ENCODE data around the gene SLIT3.
"Not testable (repeated sequence)": the region's sequence is repeated elsewhere in the genome, so short reads cannot be mapped to it uniquely, and the experiment has no call there.

DNA sequence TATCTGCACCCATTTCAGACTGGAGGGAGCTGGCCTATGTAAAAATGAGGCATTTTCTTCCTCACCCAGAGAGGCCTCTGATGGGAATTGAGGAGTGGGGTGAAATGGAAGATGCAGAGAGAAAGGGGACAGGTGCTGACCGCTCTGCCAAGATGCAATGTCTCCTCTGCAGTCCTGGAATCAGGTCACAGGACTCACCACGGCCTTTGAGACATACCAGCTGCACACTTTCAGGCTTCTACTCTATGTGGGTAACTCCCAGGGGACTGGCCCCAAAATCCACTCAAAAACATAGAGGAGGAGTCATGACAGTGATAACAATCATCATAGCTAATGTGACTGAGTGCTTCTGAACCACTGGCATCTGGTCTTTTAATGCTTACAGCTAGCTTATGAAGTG is 558.6 kb downstream of the SLIT3 start:
- TF ChIP-seq, protein P1, sequence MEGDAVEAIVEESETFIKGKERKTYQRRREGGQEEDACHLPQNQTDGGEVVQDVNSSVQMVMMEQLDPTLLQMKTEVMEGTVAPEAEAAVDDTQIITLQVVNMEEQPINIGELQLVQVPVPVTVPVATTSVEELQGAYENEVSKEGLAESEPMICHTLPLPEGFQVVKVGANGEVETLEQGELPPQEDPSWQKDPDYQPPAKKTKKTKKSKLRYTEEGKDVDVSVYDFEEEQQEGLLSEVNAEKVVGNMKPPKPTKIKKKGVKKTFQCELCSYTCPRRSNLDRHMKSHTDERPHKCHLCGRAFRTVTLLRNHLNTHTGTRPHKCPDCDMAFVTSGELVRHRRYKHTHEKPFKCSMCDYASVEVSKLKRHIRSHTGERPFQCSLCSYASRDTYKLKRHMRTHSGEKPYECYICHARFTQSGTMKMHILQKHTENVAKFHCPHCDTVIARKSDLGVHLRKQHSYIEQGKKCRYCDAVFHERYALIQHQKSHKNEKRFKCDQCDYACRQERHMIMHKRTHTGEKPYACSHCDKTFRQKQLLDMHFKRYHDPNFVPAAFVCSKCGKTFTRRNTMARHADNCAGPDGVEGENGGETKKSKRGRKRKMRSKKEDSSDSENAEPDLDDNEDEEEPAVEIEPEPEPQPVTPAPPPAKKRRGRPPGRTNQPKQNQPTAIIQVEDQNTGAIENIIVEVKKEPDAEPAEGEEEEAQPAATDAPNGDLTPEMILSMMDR (IDR thresholded peaks at IDR 0.05; ENCODE audit: borderline replicate concordance, extremely low read depth, low read length, poor library complexity, severe bottlenecking) = not testable (repeated sequence)
- not testable (repeated sequence) for TF ChIP-seq EZH2 (IDR thresholded peaks at IDR 0.05; ENCODE audit: borderline replicate concordance, low read depth, low read length, severe bottlenecking)

All from DND-41 (cell line).